ENCODE measurements around the gene LCE1E.

DNA sequence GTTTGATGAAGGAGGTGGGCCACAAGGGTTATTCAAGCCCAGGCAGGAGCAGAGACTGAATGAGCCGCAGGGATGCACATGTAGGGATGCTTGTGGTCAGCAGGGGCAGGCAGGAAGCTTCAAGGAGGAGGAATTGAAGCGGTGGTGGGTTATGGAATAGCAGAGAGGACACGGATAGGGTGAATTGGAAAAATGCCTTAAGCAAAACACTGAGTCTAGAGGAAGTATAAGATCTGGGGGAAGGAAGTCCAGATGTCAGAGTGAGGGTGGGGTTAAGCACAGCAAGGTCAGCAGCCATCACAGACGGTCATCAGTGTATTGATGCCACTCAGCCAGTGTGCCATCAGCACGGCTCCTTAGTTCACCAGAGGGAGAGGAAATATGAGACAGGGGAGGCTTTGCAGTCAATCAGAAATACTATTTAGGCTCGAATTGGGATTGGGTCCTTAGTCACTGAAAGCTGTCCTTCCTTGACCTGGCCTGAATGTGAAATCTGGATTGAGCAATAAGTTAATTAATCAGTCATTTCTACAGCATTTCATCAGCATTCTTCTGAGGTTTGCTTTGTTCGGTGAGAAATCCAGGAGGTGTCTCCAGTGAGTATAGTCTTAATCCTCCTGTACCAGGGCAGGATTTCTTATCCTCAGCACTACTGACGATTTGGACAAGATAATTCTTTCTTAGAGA, 17.1 kb upstream of the LCE1E start:
- TF ChIP-seq POLR2A (IDR thresholded peaks at IDR 0.05; ENCODE audit: low read depth, low read length) (no peak), POLR2AphosphoS5 (IDR thresholded peaks at IDR 0.05; ENCODE audit: low read depth, low read length) (no peak), PAX5 (IDR thresholded peaks at IDR 0.05; ENCODE audit: insufficient read depth, low read length, severe bottlenecking) (no peak), TAF1 (IDR thresholded peaks at IDR 0.05; ENCODE audit: low read depth, low read length) (no peak)

Data from GM12891 (cell line).